ENCODE measurements around the gene MYO7B. TPM values are rescaled to one million over a fixed set of nuclear protein-coding genes. Genes with fewer than 3 reads are reported as not detected.

MYO7B gene
- total RNA-seq, 1 donor from 2014 or later, result 0.29 TPM

DNA sequence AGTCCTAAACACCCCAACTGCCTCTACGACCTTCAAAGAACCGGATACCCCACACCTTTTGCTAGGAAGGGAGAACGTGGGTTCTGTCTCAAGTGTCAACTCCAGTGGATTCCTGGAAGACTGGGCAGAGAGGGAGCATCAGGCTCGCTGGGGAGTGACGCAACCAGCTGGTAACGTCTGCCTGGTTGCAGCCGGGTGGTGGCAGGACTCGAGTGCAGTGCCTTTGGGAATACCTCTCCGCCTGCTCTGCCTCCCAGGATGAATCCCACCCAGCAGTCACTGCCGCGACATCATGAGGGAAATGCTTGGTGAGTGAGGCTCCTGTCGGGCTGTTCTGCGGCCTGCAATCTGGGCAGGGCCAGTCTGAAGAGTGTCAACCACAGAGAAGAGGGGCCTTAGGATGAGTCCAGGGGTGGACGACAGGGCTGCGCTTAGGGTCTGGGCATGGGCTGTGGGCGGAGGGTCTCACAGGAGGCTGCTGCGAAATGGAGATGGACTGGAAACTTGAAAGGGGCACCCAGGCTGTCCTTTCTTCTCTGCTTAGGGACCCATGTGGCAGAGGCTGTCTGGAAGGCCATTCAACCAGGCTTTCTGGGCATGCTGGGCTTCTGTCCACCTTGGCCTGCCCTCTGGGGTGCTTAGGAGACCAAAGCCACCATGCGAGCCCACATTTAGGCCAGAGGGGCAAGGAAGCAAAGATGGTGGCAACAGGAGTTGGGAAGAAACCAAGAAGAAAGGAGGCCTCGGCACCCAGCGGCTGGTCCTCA, 123.3 kb downstream of the MYO7B start:
- TF ChIP-seq, protein P1, sequence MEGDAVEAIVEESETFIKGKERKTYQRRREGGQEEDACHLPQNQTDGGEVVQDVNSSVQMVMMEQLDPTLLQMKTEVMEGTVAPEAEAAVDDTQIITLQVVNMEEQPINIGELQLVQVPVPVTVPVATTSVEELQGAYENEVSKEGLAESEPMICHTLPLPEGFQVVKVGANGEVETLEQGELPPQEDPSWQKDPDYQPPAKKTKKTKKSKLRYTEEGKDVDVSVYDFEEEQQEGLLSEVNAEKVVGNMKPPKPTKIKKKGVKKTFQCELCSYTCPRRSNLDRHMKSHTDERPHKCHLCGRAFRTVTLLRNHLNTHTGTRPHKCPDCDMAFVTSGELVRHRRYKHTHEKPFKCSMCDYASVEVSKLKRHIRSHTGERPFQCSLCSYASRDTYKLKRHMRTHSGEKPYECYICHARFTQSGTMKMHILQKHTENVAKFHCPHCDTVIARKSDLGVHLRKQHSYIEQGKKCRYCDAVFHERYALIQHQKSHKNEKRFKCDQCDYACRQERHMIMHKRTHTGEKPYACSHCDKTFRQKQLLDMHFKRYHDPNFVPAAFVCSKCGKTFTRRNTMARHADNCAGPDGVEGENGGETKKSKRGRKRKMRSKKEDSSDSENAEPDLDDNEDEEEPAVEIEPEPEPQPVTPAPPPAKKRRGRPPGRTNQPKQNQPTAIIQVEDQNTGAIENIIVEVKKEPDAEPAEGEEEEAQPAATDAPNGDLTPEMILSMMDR (IDR thresholded peaks at IDR 0.05; ENCODE audit: partially characterized antibody, unreplicated experiment), result no peak
- DNase-seq, result peak; percentile 35
- no peak overlapping the region for H3K4me3 Mint-ChIP-seq (ENCODE audit: unreplicated experiment)
- peaks cover 3% of the 10 kb centered on the region for H3K9me3 Mint-ChIP-seq (ENCODE audit: unreplicated experiment)
- peaks cover 7% of the 10 kb centered on the region for H3K4me1 Mint-ChIP-seq (ENCODE audit: low read depth, unreplicated experiment)
- no peaks in the 10 kb centered on the region for H3K36me3 Mint-ChIP-seq (ENCODE audit: unreplicated experiment)
- H3K27ac Mint-ChIP-seq (ENCODE audit: unreplicated experiment), result no peak overlapping the region
- peaks cover 7% of the 10 kb centered on the region for H3K27me3 Mint-ChIP-seq (ENCODE audit: unreplicated experiment)

DNA sequence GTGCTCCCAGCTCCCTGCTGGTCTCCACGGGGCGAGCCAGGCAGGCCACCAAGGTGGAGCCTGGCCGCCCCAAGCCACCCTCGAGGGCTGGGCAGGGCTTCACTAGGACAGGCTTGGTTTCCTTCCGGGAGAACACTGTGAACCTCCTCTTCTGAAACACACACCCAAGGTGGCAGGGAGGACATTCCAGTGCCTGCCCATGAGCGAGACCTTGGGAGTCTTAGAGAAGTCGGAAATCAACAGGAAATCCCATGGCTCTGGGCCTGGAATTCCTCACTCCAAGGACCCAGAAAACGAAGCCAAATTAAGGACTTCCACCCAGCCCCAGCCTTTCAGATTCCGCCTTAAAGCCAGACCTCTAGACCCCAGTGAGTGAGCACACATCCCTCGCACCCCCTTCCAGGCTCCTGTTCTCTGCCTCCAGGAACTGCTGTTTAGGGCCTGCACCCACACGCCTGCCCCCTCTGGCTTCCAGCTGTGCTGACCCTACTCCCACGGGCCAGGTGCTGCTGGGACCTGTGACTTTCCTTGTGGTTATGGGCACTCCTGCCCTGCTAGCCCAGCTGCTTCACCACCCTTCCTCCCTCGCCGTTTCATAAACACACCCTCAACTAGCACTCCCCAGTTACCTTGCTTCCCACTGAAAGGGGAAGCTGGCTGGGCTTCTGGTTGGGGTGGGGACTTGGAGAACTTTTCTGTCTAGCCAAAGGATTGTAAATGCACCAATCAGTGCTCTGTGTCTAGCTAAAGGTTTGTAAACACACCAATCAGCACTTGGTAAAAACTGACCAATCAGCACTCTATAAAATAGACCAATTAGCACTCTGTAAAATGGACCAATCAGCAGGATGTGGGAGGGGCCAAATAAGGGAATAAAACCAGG, 124.2 kb downstream of the MYO7B start:
- Mint-ChIP-seq H3K27ac (ENCODE audit: unreplicated experiment) (no peak overlapping the region), H3K4me1 (ENCODE audit: low read depth, unreplicated experiment) (peaks cover 7% of the 10 kb centered on the region), H3K9me3 (ENCODE audit: unreplicated experiment) (peaks cover 3% of the 10 kb centered on the region), H3K4me3 (ENCODE audit: unreplicated experiment) (no peak overlapping the region), H3K36me3 (ENCODE audit: unreplicated experiment) (no peaks in the 10 kb centered on the region), H3K27me3 (ENCODE audit: unreplicated experiment) (peaks cover 7% of the 10 kb centered on the region)
- peak; percentile 4 for DNase-seq
- TF ChIP-seq, protein P1 (IDR thresholded peaks at IDR 0.05; ENCODE audit: partially characterized antibody, unreplicated experiment), result no peak

DNA sequence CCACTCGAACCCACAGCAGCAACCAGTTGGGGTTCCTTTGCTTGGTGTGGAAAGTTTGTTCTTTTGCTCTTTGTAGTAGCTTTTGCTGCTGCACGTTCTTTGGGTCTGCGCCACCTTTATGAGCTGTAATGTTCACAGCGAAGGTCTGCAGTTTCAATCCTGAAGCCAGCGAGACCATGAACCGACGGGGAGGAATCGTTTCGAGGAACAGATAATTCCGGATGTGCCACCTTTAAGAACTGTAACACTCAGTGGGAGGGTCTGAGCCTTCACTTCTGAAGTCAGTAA, 124.8 kb downstream of the MYO7B start:
- Mint-ChIP-seq H3K9me3 (ENCODE audit: unreplicated experiment) (peaks cover 1% of the 10 kb centered on the region), H3K4me3 (ENCODE audit: unreplicated experiment) (no peak overlapping the region), H3K27ac (ENCODE audit: unreplicated experiment) (no peak overlapping the region), H3K4me1 (ENCODE audit: low read depth, unreplicated experiment) (peaks cover 7% of the 10 kb centered on the region), H3K36me3 (ENCODE audit: unreplicated experiment) (no peaks in the 10 kb centered on the region), H3K27me3 (ENCODE audit: unreplicated experiment) (peaks cover 13% of the 10 kb centered on the region)
- TF ChIP-seq, protein P1 (IDR thresholded peaks at IDR 0.05; ENCODE audit: partially characterized antibody, unreplicated experiment), result no peak
- no peak for DNase-seq

DNA sequence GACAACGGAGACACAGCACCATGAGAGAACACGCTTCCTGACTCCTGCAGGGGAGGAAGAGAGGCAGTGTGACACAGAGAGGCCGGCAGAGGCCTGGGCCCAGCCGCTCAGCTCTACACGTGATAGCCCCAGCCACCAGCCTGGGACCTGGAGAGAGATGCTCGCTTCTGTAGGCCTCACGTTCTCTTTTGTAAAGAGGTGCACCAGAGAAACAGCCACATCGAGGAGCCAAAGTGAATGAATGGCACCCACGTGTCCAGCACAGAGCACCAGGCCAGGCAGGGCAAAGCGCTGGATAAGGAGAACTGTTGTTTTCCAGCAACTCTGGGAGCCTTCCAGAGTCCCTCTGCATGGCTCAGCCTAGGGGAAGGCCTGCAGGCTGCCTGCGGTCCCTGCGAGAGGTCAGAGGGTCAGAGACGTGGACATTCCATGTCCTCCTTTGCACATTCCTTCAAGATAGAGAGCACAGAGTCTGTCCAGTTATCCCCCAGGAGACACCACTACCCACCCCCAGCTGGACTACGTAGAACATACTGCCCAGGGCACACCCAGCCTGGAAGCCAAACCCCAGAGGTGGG, 125.7 kb downstream of the MYO7B start:
- no peak overlapping the region for H3K4me3 Mint-ChIP-seq (ENCODE audit: unreplicated experiment)
- no peak overlapping the region for H3K27ac Mint-ChIP-seq (ENCODE audit: unreplicated experiment)
- DNase-seq, result no peak
- peaks cover 4% of the 10 kb centered on the region for H3K4me1 Mint-ChIP-seq (ENCODE audit: low read depth, unreplicated experiment)
- no peaks in the 10 kb centered on the region for H3K36me3 Mint-ChIP-seq (ENCODE audit: unreplicated experiment)
- TF ChIP-seq, protein P1 (IDR thresholded peaks at IDR 0.05; ENCODE audit: partially characterized antibody, unreplicated experiment), result no peak
- peaks cover 1% of the 10 kb centered on the region for H3K9me3 Mint-ChIP-seq (ENCODE audit: unreplicated experiment)
- peaks cover 14% of the 10 kb centered on the region for H3K27me3 Mint-ChIP-seq (ENCODE audit: unreplicated experiment)

Measured in glutamatergic neuron (in vitro differentiated cells).